ENCODE data around the gene ZNF599. TPM values are rescaled to one million over a fixed set of nuclear protein-coding genes. Genes with fewer than 3 reads are reported as not detected.
A peak's percentile ranks its signal among the peaks of the same experiment; 100 is the strongest.

ZNF599 gene
- total RNA-seq, 1 experiment from 2014 or later: 4.6 TPM

GRCh38 chr19:34744896-34745690, 27.9 kb downstream of the ZNF599 start:
- intact Hi-C loops (cut with micrococcal nuclease): no loop called here

GRCh38 chr19:34734537-34735103, 38.4 kb downstream of the ZNF599 start:
- Mint-ChIP-seq H3K4me1 (ENCODE audit: insufficient read depth, unreplicated experiment) (peaks cover 10% of the 10 kb centered on the region), H3K27me3 (ENCODE audit: insufficient read depth, unreplicated experiment) (no peaks in the 10 kb centered on the region), H3K4me3 (ENCODE audit: unreplicated experiment) (peak overlapping the region; percentile 86), H3K27ac (ENCODE audit: low read depth, unreplicated experiment) (peak overlapping the region; percentile 94), H3K36me3 (ENCODE audit: insufficient read depth, unreplicated experiment) (peaks cover 25% of the 10 kb centered on the region), H3K9me3 (ENCODE audit: unreplicated experiment) (peaks cover 11% of the 10 kb centered on the region)
- TSS peak; percentile 42 for BruUV-seq (replicated peaks)
- intact Hi-C loops (cut with micrococcal nuclease): loop anchor here (2.0 kb wide), 2 partner anchors 38 to 192 kb away; partner anchors contain the start of genes ZNF30 and ZNF599
- CTCF ChIA-PET: interaction anchor here (1.9 kb wide), 1 partner anchor 22 kb away, joined by 6 read pairs; no protein-coding TSS in a partner anchor
- DNase-seq (ENCODE audit: unreplicated experiment): peak; percentile 6
- POLR2A ChIA-PET: interaction anchor here (0.9 to 1.4 kb wide), 3 partner anchors 11 to 257 kb away, joined by 3 to 5 read pairs (median 5); no protein-coding TSS in a partner anchor
- TF ChIP-seq CTCF (IDR thresholded peaks at IDR 0.05; ENCODE audit: unreplicated experiment): no peak

More at GRCh38 chr19:34744896-34745690, 27.9 kb downstream of the ZNF599 start:
- no peak for TF ChIP-seq CTCF (IDR thresholded peaks at IDR 0.05; ENCODE audit: unreplicated experiment)
- Mint-ChIP-seq H3K27ac (ENCODE audit: low read depth, unreplicated experiment) (no peak overlapping the region), H3K9me3 (ENCODE audit: unreplicated experiment) (peaks cover 52% of the 10 kb centered on the region), H3K4me1 (ENCODE audit: insufficient read depth, unreplicated experiment) (no peaks in the 10 kb centered on the region), H3K4me3 (ENCODE audit: unreplicated experiment) (no peak overlapping the region), H3K36me3 (ENCODE audit: insufficient read depth, unreplicated experiment) (peaks cover 19% of the 10 kb centered on the region), H3K27me3 (ENCODE audit: insufficient read depth, unreplicated experiment) (no peaks in the 10 kb centered on the region)
- CTCF ChIA-PET: interaction anchor here (0.7 kb wide), 1 partner anchor 10 kb away, joined by 3 read pairs; no protein-coding TSS in a partner anchor
- POLR2A ChIA-PET: interaction anchor here (1.2 to 1.5 kb wide), 2 partner anchors 10 to 15 kb away, joined by 3 read pairs; no protein-coding TSS in a partner anchor
- no TSS peak for BruUV-seq (replicated peaks)
- no peak for DNase-seq (ENCODE audit: unreplicated experiment)

- peak within 1 kb of the TSS; percentile 94 for H3K27ac Mint-ChIP-seq (ENCODE audit: low read depth, unreplicated experiment)
- DNase-seq (ENCODE audit: unreplicated experiment): peak; percentile 91
- peaks cover 11% of the 10 kb centered on the region for H3K9me3 Mint-ChIP-seq (ENCODE audit: unreplicated experiment)
- BruUV-seq (replicated peaks): no TSS peak
- H3K27me3 Mint-ChIP-seq (ENCODE audit: insufficient read depth, unreplicated experiment): no peaks in the 10 kb centered on the region
- peaks cover 10% of the 10 kb centered on the region for H3K4me1 Mint-ChIP-seq (ENCODE audit: insufficient read depth, unreplicated experiment)
- no peak for TF ChIP-seq CTCF (IDR thresholded peaks at IDR 0.05; ENCODE audit: unreplicated experiment)
- CTCF ChIA-PET: interaction anchor here (1.7 kb wide), 1 partner anchor 21 kb away, joined by 10 read pairs; no protein-coding TSS in a partner anchor
- H3K4me3 Mint-ChIP-seq (ENCODE audit: unreplicated experiment): peak within 1 kb of the TSS; percentile 86
- peaks cover 18% of the 10 kb centered on the region for H3K36me3 Mint-ChIP-seq (ENCODE audit: insufficient read depth, unreplicated experiment)
- intact Hi-C loops (cut with micrococcal nuclease): loop anchor here (2.0 kb wide), 2 partner anchors 39 to 193 kb away; partner anchors contain the start of genes ZNF30 and ZNF599
- POLR2A ChIA-PET: interaction anchor here (0.6 to 1.6 kb wide), 7 partner anchors 12 to 1431 kb away, joined by 3 to 11 read pairs (median 3); partner anchors contain the start of genes CEBPA and ZNF30
These were observed 39.1 kb downstream of the ZNF599 start, which contains the start of gene ZNF181 for GRCh38 chr19:34733746-34734536. Gene ZNF181, plus strand, starts transcription at chr19:34734243. Its CDS starts 795 bp downstream, at chr19:34735038.
